HG02610 (cell line): ENCODE data around the gene GPR150.
"Not testable (repeated sequence)": the region's sequence is repeated elsewhere in the genome, so short reads cannot be mapped to it uniquely, and the experiment has no call there.

Experiments
- ATAC-seq: cut with Tn5 transposase; IDR thresholded peaks from one replicate; pipeline ENCODE4 v1.9.1; 2021; ENCODE audit warnings: mild to moderate bottlenecking, moderate library complexity; ENCODE audit not compliant: unreplicated experiment

Gene GPR150

DNA sequence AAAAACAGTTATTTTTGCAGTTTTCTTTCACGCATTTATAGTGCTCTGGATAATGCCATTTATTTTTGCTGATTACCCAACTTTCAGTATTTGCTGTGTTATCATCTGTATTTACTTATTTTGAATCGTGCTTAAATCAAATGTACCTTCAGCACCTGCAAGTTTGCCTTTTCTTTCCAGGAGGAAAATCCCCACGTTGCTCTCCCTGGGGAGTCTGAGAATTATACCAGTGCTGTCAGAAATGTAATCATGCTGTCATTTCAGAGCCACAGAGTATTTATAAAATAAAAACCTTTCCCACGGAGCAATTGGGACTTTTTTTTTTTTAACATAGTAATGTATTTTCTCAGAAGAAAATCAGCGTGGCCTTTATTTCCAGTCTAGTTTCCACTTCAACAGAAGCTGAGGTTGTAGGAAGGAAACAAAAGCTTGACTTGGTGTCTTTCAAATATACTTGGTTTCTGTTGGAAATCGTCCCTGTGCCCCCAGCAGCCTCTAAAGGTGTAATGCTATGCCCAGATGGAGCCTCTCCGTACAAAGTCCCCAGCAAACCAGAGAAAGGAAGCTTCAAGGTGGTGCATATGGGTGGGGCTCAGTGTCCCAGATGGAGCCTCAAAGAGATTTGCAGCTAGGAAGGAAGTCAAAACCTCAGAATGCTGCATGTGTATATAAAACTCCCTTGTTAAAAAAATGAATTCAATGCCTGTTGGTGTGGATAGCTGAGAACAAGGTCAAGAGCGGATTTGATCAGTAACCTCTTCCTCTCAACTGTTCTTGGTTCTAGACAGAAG lies 2.1 kb downstream of the GPR150 start:
- ATAC-seq, result no peak

DNA sequence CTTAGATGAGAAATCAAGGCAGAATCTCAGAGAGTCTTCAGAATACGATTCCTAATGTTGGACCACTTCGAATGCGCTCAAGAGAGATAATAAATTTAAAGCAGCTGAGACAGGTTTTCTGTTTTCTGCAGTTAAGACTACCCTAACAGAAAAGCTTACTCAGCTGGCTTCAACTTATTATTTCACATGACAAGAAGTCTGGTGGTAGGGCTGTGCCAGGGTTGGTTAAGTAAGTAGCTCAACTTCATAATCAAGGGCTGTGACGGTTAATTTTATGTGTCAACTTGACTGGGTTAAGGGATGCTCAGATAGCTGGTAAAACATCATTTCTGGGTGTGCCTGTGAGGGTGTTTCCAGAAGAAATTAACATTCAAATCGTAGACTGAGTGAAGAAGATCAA lies 3.8 kb downstream of the GPR150 start:
- no peak for ATAC-seq

DNA sequence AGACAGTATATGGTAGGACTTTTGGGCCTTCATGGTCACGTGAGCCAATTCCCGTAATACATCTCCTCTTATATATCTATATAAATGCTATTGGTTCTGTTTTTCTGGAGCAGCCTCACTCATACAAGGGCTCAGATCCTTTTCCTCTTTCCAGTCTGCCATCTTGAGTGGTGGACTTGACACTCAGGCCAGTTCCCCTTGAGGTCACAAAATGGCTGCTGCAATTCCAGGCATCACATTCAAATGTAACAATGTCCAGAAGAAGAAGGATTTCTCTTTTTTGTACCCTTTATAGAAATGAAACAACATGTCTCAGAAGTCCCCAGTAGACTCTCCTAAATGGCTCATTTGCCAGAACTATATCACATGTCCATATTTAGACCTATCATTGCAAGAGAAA lies 4.5 kb downstream of the GPR150 start:
- ATAC-seq, result no peak

DNA sequence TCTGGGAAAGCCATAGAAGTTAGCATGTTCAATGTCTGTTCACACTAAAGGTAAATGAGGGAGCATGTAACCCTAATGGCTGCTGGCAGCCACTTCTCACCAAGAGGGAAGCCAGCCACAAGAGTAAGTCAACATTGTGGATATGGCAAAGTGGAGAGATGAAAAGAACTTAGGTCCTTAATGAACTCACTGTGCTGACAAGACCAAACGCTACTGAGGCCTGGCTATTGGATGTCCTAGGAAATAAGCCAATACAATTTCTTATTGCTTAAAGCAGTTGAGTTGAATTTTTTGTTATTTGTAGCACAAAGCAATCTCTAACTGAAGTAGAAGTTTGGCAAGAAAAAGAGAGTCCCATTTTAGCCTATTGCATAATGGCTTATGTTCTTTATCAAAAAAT lies 6.8 kb downstream of the GPR150 start:
- ATAC-seq, result no peak

DNA sequence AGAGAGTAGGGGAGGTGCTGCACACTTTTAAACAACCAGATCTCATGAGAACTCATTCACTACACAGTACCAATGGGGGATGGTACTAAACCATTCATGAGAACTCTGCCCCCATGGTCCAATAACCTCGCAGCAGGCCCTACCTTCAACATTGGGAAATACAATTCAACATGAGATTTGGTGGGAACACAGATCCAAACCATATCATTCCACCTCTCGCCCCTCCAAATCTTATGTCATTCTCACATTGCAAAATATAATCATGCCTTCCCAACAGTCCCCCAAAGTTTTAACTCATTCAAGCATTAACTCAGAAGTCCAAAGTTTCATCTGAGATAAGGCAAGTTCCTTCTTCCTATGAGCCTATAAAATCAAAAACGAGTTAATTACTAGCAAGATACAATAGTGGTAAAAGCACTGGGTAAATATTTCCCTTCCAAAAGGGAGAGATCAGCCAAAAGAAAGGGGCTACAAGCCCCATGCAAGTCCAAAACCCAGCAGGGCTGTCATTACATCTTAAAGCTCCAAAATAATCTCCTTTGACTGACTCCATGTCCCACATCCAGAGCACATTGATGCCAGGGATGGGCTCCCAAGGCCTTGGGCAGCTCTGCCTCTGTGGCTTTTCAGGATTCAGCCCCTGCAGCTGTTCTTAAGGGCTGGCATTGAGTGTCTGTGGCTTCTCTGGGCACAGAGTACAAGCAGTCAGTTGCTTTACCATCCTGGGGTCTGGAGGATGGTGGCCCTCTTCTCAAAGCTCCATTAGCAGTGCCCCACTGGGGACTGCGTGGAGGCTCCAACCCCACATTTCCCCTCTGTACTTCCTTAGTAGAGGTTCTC lies 8.3 kb downstream of the GPR150 start:
- no peak for ATAC-seq

DNA sequence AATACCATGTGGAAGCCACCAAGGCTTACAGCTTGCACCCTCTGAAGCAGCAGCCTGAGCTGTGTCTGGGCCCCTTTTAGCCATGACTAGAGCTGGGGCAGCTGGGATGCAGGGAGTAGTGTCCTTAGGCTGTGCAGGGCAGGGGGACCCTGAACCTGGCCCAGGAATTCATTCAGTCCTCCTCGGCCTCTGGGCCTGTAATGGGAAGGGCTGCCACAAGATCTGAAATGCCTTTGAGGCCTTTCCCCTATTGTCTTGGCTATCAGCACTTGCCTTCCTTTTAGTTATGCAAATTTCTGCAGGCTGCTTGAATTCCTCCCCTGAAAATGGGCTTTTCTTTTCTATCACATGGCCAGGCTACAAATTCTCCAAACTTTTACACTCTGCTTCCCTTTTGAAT lies 9.0 kb downstream of the GPR150 start:
- ATAC-seq, result no peak

DNA sequence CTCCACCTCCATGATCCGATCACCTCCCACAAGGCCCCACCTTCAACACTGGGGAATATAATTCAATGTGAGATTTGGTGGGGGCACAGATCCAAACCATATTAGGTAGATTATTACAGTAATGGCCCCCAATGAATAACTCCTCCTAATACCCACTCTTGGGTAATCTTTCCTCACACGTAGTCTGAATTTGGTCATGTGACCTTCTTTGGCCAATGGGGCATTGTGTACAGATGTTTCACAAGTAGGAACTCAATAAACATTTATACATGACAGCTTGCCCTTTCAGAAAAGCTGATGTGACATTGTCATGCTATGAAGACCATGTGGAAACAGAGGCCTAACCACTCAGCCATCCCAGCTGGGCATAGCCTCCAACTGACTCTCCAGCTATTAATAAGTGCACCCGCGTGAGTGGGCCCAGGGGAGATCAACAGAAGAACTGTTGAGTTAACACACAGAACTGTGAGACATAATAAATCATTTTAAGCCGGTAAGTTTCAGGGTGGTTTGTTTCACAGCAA lies 10.6 kb downstream of the GPR150 start:
- ATAC-seq, result no peak

DNA sequence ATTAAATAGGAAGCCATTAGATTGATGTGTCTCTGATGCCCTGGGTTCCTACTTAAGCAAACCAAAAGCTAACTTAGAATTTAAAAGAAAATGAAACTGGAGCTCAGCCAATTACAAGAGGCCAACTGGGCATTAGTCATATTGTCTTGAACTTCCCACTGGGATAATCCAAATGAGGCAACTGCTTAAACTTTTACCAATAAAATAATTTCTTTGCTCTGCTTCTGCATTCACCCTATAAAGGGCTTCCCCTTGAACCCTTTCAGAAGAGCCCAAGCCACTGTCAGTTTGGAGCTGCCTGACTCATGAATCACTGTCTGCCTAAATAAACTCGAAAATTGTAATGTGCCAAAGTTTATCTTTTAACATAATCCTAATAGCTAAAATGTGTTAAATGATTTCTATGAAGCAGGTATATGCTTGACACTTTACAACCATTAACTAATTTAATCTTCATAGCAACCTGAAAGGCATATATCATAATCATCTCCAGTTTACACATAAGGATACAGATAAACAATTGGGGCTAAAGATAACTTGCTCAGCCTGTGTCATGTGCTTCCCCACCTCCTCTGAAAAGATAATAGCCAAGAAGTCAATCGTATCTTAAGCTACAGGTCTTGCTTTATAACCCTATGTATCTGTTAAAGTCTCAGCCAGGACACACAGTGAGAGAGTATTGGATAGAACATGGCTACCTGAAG lies 11.5 kb downstream of the GPR150 start:
- no peak for ATAC-seq

DNA sequence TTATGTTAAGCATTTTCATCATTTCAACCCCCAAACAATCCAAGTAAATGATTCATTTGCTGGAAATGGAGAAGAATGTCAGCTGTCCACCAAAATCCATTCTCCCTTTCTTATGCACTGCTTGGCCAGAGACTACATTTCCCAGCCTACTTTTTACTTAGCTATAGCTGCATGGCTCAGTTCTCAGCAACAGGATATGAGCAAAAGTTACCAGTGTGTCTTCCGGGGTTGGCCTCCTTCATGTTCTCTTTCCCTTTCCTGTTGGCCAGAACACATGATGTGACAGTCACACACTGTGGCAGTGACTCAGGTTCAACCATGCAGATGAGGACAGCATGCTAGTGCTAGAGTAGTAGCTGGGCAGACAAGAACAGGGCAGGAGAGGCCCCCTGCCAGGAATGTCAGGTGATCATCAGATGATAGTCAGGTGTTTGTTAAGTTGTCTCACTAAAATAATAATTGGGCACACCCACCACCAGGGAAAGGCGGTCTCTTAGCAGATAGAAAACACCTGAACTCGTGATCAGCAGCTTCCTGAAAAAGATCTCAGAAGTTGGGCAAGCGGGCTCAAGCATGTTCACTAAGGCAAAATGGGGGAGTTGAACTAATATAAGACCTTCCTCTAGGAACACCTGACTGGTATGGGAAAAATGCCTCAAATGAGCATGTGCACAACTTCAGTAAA lies 12.2 kb downstream of the GPR150 start:
- ATAC-seq, result peak; percentile 95

DNA sequence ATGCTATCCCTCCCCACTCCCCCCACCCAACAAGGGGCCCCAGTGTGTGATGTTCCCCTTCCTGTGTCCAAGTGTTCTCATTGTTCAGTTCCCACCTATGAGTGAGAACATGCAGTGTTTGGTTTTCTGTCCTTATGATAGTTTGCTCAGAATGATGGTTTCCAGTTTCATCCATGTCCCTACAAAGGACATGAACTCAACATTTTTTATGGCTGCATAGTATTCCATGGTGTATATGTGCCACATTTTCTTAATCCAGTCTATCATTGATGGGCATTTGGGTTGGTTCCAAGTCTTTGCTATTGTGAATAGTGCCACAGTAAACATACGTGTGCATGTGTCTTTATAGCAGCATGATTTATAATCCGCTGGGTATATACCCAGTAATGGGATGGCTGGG lies 13.1 kb downstream of the GPR150 start:
- not testable (repeated sequence) for ATAC-seq

DNA sequence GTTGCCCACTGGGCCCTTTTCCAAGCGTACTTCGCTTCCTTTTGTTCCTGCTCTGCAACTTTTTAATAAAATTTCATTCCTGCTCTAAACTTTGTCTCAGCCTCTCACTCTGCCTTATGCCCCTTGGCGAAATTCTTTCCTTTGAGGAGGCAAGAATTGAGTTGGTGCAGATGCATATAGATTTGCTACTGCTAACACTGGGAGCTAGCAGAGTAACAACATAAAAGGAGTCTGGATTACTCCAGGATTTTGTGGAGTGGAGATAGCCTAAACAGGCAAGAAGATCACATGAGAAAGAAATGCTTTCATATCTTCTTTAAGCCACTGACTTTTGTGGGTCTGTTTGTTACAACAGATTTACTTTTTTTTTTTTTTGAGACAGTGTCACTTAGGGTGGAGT lies 13.8 kb downstream of the GPR150 start:
- ATAC-seq, result no peak

DNA sequence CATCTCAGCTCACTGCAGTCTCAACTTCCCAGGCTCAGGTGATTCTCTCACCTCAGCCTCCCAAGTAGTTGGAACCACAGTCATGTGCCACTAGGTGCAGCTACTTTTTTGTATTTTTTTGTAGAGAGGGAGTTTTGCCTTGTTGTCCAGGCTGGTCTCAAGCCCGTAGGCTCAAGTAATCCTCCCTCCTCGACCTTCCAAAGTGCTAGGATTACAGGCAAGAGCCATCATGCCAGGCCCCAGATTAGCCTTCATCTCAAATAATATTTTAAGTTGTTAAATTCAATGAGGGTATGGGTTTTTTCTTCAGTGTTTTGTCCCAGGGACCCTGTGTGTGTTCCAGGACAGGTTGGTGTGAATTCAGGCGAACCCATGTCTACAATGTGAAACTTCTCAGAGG lies 14.2 kb downstream of the GPR150 start:
- ATAC-seq, result no peak

DNA sequence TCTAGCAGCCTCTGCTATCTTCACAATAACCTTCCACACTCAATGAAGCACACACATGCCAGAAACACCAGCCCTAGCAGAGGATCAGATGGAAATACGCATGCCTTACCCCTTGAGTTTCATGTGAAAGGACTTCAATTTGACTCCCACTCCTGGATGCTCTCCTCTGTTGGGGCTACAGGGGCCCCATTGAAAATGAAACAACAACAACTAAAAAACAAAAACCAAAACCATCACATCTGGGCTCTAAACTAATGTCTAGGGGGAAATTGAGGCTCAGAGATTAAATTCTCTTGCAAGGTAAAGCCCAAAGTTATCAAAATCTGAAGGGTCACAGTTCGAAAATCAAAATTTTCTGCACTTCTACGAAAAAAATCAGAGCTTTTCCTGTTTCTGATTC lies 18.7 kb downstream of the GPR150 start:
- no peak for ATAC-seq

DNA sequence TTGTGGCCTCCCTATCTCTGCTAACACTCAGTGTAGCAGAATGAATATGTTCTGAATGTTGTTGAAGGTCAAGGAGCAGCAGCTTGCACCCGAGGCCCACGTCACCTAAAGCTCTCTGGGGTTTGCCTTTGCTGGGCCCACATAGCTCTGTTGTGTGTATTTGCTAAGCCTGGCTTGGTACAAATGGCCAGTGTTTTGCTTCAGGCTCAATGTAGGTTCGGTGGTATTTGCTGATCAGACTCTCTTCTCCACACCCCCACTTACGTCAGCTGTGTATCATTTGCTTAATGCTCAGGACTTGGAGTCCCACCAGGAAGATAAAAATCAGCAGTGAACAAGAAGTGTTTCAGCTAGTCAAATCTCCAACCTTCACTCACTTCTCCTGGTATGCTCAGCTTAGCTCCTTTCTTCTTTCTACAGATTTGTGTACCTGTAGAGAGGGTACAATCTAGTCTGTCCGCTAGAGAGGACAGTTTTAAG lies 21.9 kb downstream of the GPR150 start:
- ATAC-seq, result no peak

DNA sequence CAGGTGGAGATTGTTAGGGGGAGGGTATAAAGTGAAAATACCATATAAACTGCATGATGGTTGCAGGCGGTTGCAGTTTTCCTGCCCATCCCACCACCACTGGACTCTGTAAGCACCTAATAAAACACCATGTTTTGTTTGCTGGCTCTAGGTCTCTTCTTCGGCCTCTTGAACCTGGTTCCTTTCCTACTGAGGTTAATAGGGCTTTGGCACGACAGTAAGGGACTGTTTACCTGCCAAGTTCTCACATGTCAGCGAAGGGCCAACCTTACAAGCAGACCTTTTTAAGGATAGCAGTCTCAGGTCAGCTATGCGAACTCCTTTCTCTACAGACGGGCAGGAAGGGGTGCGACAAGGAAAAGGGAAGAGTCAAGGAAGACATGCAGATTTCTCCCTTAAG lies 23.3 kb downstream of the GPR150 start:
- no peak for ATAC-seq

DNA sequence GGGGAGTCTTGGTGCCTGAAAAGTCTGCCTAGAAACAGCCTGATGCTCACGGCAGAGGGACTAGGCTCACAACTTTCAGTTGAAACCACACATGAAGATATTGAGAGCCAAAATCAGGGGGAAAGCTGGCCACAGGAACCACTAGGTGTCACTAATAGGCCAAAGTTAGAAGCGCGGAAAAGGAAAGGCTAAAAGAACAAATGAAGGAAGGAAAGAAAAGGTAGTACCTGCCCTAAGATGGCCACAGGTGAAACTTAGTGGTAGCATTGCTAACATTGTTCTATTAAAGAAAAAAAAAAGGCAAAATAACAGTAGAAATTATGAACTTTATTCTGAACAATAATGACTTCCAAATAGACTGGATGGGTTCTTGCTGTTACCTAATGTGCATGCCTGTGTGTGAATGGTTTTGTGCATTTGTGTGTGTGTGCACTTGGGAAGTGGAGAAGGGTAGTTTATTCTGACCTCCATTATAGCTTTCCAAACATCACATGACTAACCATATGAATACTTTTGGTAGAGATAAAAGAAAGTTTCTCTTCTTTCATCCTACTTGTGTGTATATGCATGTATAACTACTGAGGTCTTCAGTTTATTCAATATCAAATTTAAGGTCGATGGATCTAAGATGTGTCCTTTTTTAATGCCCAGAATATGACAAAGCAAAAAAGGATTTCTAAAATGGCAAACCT lies 24.6 kb downstream of the GPR150 start:
- peak; percentile 34 for ATAC-seq

DNA sequence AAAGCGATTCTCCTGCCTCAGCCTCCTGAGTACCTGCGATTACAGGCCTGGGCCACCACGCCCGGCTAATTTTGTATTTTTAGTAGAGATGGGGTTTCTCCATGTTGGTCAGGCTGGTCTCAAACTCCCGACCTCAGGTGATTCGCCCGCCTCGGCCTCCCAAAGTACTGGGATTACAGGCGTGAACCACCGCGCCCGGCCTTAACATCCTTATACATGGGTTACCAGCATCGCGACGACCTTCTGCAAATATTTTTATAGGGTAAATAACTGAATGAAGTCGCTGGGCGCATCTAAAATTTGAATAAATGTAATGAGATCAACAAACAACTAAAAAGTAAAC lies 26.3 kb downstream of the GPR150 start:
- ATAC-seq, result not testable (repeated sequence)

DNA sequence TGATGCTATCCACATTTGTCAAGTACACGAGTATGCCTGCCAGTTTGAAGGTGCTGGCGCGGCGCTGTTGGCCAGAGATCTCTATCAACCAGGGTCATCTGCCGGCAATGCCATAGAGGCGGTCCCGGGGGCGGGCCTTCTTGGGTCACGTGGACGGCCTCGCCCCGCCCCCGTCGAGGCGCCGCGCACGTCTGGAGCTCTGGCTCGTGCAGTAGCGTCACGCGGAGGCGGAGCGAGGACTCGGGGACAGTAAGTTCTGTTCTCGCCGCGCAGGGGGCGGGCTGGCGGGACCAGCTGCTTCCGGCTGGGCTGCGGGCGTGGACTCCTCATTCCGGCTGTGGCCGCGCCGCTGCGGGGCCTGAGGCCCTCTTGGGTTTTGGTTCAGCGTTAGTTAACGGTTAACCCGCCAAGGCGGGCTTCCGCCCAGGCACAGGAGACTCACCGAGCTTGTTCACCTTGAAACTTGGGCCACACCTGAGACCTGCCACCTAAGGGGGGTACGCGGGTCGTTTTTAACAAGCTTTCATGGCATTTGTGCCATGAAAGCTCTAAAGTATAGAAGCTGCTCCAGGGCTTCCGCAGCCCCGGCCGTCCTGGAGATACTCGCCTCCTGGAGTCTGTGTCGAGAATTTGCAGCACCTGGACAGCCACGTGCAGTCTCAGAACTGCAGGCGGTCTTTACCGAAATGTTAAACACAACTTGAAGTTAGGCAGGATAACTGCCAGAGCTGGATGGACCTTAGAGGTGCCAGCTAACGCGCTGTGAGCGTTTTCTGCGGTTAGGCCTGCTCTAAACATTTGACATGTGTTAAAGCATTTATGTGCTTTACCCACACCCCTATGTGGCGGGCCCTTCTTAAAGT lies 26.9 kb downstream of the GPR150 start, which contains the start of gene RFESD:
Gene RFESD (plus strand): TSS at position 209 of the 863 bp plus-strand sequence. CDS start 5,495 bp downstream, outside the sequence.
- ATAC-seq, result peak; percentile 97
